Measurements from ENCODE around the gene IFNA13. TPM values are rescaled to one million over a fixed set of nuclear protein-coding genes. Genes with fewer than 3 reads are reported as not detected.

IFNA13 gene
- polyA plus RNA-seq, 3 donors, result not detected

DNA sequence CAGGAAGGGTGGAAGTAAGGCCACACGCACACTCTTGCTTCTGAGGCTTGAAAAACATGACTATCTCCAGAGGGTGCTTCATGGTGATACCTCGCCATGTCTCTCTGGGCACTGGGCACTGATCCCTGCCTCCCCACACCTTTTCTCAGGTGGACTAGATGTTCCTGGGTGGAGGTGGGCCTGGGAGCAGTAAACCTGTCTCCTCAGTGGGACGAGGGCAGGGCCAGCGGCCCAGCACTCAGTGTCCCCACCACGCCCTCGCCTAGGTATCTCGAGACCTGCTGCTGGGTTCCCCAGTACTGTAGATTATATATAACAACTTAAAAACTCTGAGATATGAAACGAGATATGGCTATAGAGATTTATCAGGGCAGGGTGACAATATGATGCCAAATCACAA is 5.6 kb downstream of the IFNA13 start:
- peaks cover 4 to 8% (median 8%) of the 10 kb centered on the region in 3 donors for H3K27me3 Mint-ChIP-seq (ENCODE audit: low read depth in 3 of 3)
- no peak overlapping the region for H3K27ac ChIP-seq (ENCODE audit: low read depth in 1 of 2, low read length in 2 of 2)
- H3K36me3 Mint-ChIP-seq, result no peaks in the 10 kb centered on the region
- H3K4me1 ChIP-seq (ENCODE audit: control insufficient read depth in 1 of 2, insufficient read depth in 2 of 2, low read length in 2 of 2), result peaks cover 11 to 14% of the 10 kb centered on the region in 2 donors
- no peaks in the 10 kb centered on the region for H3K79me2 ChIP-seq (ENCODE audit: insufficient read depth, low read length)
- no peak for DNase-seq
- H3K36me3 ChIP-seq (replicated peaks in 1 of 2; ENCODE audit: control insufficient read depth in 1 of 2, insufficient read depth in 2 of 2, low read length in 2 of 2), result no peaks in the 10 kb centered on the region
- no peaks in the 10 kb centered on the region for H4K20me1 ChIP-seq (ENCODE audit: insufficient read depth, low read length)
- 100% methylated on average over 1 of the region's 8 CpGs for WGBS (ENCODE audit: insufficient coverage)
- TF ChIP-seq, protein P1, sequence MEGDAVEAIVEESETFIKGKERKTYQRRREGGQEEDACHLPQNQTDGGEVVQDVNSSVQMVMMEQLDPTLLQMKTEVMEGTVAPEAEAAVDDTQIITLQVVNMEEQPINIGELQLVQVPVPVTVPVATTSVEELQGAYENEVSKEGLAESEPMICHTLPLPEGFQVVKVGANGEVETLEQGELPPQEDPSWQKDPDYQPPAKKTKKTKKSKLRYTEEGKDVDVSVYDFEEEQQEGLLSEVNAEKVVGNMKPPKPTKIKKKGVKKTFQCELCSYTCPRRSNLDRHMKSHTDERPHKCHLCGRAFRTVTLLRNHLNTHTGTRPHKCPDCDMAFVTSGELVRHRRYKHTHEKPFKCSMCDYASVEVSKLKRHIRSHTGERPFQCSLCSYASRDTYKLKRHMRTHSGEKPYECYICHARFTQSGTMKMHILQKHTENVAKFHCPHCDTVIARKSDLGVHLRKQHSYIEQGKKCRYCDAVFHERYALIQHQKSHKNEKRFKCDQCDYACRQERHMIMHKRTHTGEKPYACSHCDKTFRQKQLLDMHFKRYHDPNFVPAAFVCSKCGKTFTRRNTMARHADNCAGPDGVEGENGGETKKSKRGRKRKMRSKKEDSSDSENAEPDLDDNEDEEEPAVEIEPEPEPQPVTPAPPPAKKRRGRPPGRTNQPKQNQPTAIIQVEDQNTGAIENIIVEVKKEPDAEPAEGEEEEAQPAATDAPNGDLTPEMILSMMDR (IDR thresholded peaks at IDR 0.05), result no peak
- H3K4me3 Mint-ChIP-seq, result no peak overlapping the region
- H3K27me3 ChIP-seq (ENCODE audit: control insufficient read depth in 2 of 2, insufficient read depth in 2 of 2, low read length in 2 of 2), result no peaks in the 10 kb centered on the region
- H3K4me2 ChIP-seq (replicated peaks; ENCODE audit: extremely low read depth, low read length, poor library complexity, severe bottlenecking), result no peak overlapping the region
- H2AFZ ChIP-seq (ENCODE audit: insufficient read depth, low read depth, low read length, poor library complexity, severe bottlenecking), result no peak overlapping the region
- H3K9ac ChIP-seq (ENCODE audit: insufficient read depth, low read length, poor library complexity, severe bottlenecking), result no peak overlapping the region
- H3K4me1 Mint-ChIP-seq, result peaks cover 17% of the 10 kb centered on the region
- H3K27ac Mint-ChIP-seq, result no peak overlapping the region
- no peak overlapping the region for H3K4me3 ChIP-seq (replicated peaks in 1 of 3; ENCODE audit: low read depth in 2 of 3, low read length in 3 of 3)
- peaks cover 0 to 2% (median 0%) of the 10 kb centered on the region in 7 donors for H3K9me3 Mint-ChIP-seq
- no peaks in the 10 kb centered on the region for H3K9me3 ChIP-seq (replicated peaks in 1 of 2; ENCODE audit: control insufficient read depth in 1 of 2, insufficient read depth in 1 of 2, low read length in 2 of 2)
- intact Hi-C loops (cut with micrococcal nuclease), result no loop called here

- Histone ChIP-seq H3K9ac (ENCODE audit: insufficient read depth, low read length, poor library complexity, severe bottlenecking) (peak overlapping the region; percentile 17), H3K4me2 (replicated peaks; ENCODE audit: extremely low read depth, low read length, poor library complexity, severe bottlenecking) (peak overlapping the region; percentile 57), H2AFZ (ENCODE audit: insufficient read depth, low read depth, low read length, poor library complexity, severe bottlenecking) (peak overlapping the region; percentile 23), H3K27me3 (ENCODE audit: control insufficient read depth in 2 of 2, insufficient read depth in 2 of 2, low read length in 2 of 2) (no peaks in the 10 kb centered on the region), H3K4me1 (ENCODE audit: control insufficient read depth in 1 of 2, insufficient read depth in 2 of 2, low read length in 2 of 2) (peaks cover 11 to 15% of the 10 kb centered on the region in 2 donors), H4K20me1 (ENCODE audit: insufficient read depth, low read length) (no peaks in the 10 kb centered on the region), H3K9me3 (replicated peaks in 1 of 2; ENCODE audit: control insufficient read depth in 1 of 2, insufficient read depth in 1 of 2, low read length in 2 of 2) (no peaks in the 10 kb centered on the region), H3K79me2 (ENCODE audit: insufficient read depth, low read length) (no peaks in the 10 kb centered on the region), H3K36me3 (replicated peaks in 1 of 2; ENCODE audit: control insufficient read depth in 1 of 2, insufficient read depth in 2 of 2, low read length in 2 of 2) (no peaks in the 10 kb centered on the region), H3K4me3 (replicated peaks in 1 of 3; ENCODE audit: low read depth in 2 of 3, low read length in 3 of 3) (peak overlapping the region in 1 of 3 experiments; percentile 55), H3K27ac (ENCODE audit: low read depth in 1 of 2, low read length in 2 of 2) (no peak overlapping the region)
- no peaks in the 10 kb centered on the region for H3K36me3 Mint-ChIP-seq
- H3K27ac Mint-ChIP-seq, result peak overlapping the region in 1 of 7 donors; percentile 10
- H3K4me3 Mint-ChIP-seq, result peak overlapping the region in 1 of 2 donors; percentile 36
- WGBS (ENCODE audit: insufficient coverage), result 67% methylated on average over 3 of the region's 7 CpGs
- peaks cover 0 to 4% (median 0%) of the 10 kb centered on the region in 7 donors for H3K9me3 Mint-ChIP-seq
- peaks cover 2 to 8% (median 4%) of the 10 kb centered on the region in 3 donors for H3K27me3 Mint-ChIP-seq (ENCODE audit: low read depth in 3 of 3)
- TF ChIP-seq, protein P1 (IDR thresholded peaks at IDR 0.05), result no peak
- H3K4me1 Mint-ChIP-seq, result peaks cover 16% of the 10 kb centered on the region
- intact Hi-C loops (cut with micrococcal nuclease), result no loop called here
- peak; percentile 15 to 24 (median 22) for DNase-seq
These were observed 10.1 kb downstream of the IFNA13 start for GRCh38 chr9:21357479-21358460.
